ENCODE data around the gene NEGR1. TPM values are rescaled to one million over a fixed set of nuclear protein-coding genes. Genes with fewer than 3 reads are reported as not detected.

The NEGR1 gene
- total and polyA plus RNA-seq, 10 donors, result 0.07 to 1.3 (median 0.54) TPM

GRCh38 chr1:72037745-72038343 is 244.5 kb downstream of the NEGR1 start:
- no peak for DNase-seq
- Histone ChIP-seq H3K4me3 (no peak overlapping the region), H3K4me1 (no peaks in the 10 kb centered on the region), H3K27me3 (replicated peaks in 1 of 7) (no peaks in the 10 kb centered on the region), H3K27ac (no peak overlapping the region), H3K9me3 (no peaks in the 10 kb centered on the region), H3K36me3 (no peaks in the 10 kb centered on the region)
- 45 to 52% (median 49%) methylated on average over 3 of the region's 3 CpGs for WGBS, 5 donors
- no peak for TF ChIP-seq POLR2AphosphoS5 (IDR thresholded peaks at IDR 0.05)
- peak in 5 of 11 experiments; percentile 22 to 49 (median 37) for TF ChIP-seq CTCF (IDR thresholded peaks at IDR 0.05 in 8 of 11, conservative IDR thresholded peaks at IDR 0.05 in 3 of 11)
- no peak for TF ChIP-seq POLR2A (IDR thresholded peaks at IDR 0.05)
- intact Hi-C loops (cut with DNase I; ENCODE audit: low total_unique reads), result no loop called here

DNA sequence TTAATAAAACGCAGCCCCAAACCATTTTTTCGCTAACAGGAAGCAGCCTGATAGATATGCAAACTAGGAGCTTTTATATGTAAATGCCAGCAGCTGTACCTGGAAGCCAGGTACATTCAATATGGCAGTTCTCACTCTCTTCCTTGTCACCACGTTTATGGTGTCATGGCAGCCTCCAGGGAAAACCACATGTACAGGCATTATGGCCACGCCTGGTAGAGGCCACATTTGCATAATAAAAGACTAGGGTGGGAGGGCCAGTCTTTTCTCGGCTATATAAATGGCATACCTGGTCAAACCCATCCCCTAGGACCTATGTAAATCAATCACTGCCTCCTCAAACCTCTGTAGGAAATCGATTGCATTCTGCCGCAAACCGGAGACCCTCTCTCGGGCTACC is 247.5 kb downstream of the NEGR1 start:
- Histone ChIP-seq H3K27ac (no peak overlapping the region), H3K4me1 (no peaks in the 10 kb centered on the region), H3K36me3 (no peaks in the 10 kb centered on the region), H3K27me3 (replicated peaks in 1 of 7) (no peaks in the 10 kb centered on the region), H3K9me3 (no peaks in the 10 kb centered on the region), H3K4me3 (no peak overlapping the region)
- WGBS, 5 donors, result 82 to 94% (median 83%) methylated on average over 9 of the region's 9 CpGs
- no peak for DNase-seq
- intact Hi-C loops (cut with DNase I; ENCODE audit: low total_unique reads), result no loop called here
- TF ChIP-seq POLR2AphosphoS5 (IDR thresholded peaks at IDR 0.05) (no peak), POLR2A (IDR thresholded peaks at IDR 0.05) (no peak), CTCF (IDR thresholded peaks at IDR 0.05 in 8 of 11, conservative IDR thresholded peaks at IDR 0.05 in 3 of 11) (no peak)

GRCh38 chr1:72023063-72023930 is 259.0 kb downstream of the NEGR1 start:
- Histone ChIP-seq H3K9me3 (no peaks in the 10 kb centered on the region), H3K27me3 (replicated peaks in 1 of 7) (no peaks in the 10 kb centered on the region), H3K4me3 (no peak overlapping the region), H3K4me1 (no peaks in the 10 kb centered on the region), H3K27ac (no peak overlapping the region), H3K36me3 (no peaks in the 10 kb centered on the region)
- WGBS, 5 donors, result 59 to 78% (median 66%) methylated on average over 4 of the region's 4 CpGs
- TF ChIP-seq CTCF (IDR thresholded peaks at IDR 0.05 in 8 of 11, conservative IDR thresholded peaks at IDR 0.05 in 3 of 11) (no peak), POLR2AphosphoS5 (IDR thresholded peaks at IDR 0.05) (no peak), POLR2A (IDR thresholded peaks at IDR 0.05) (no peak)
- intact Hi-C loops (cut with DNase I; ENCODE audit: low total_unique reads), result no loop called here
- DNase-seq, result no peak

DNA sequence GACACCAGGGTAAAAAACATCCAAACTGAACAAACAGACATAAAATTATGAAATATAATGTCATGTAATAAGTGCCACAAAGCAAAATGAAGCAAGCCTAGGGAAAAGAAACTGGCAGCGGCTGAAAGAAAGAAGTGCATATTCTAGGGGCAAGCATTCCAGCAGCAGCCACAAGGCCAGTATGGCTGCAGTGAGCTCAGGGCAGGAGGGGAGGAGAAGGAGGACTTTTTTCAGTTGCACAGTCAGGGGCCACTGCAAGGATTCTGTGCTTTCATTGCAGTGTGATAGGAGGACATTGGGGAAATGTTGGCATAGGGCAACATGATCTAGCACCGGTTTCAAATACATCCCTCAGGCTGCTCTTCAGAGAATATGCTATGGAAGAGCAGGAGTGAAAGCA is 263.8 kb downstream of the NEGR1 start:
- WGBS, 5 donors, result 89 to 93% (median 92%) methylated on average over 2 of the region's 2 CpGs
- no peak for DNase-seq

More for the DNA sequence above, 263.8 kb downstream of the NEGR1 start:
- Histone ChIP-seq H3K4me1 (no peaks in the 10 kb centered on the region), H3K27ac (no peak overlapping the region), H3K9me3 (no peaks in the 10 kb centered on the region), H3K4me3 (no peak overlapping the region), H3K36me3 (no peaks in the 10 kb centered on the region), H3K27me3 (replicated peaks in 1 of 7) (no peaks in the 10 kb centered on the region)
- TF ChIP-seq POLR2A (IDR thresholded peaks at IDR 0.05) (no peak), POLR2AphosphoS5 (IDR thresholded peaks at IDR 0.05) (no peak), CTCF (IDR thresholded peaks at IDR 0.05 in 8 of 11, conservative IDR thresholded peaks at IDR 0.05 in 3 of 11) (no peak)
- intact Hi-C loops (cut with DNase I; ENCODE audit: low total_unique reads), result no loop called here
